MM.1S (cell line): ENCODE measurements around the gene ATRN.

Experiments used
- EZH2 ChIP-seq: fragments of 300-600 bp; sonication (generic); optimal IDR thresholded peaks from 2 replicates; pipeline ENCODE3; 2017; ENCODE audit warnings: low read depth, mild to moderate bottlenecking, antibody characterized with exemption, low read length, mixed read lengths
- TF ChIP-seq, protein P1 (sequence below): fragments of 300-600 bp; sonication (generic); IDR thresholded peaks from 2 replicates; pipeline ENCODE4 v1.5.1; 2016; ENCODE audit warnings: antibody characterized with exemption, low read length, mixed read lengths

DNA sequence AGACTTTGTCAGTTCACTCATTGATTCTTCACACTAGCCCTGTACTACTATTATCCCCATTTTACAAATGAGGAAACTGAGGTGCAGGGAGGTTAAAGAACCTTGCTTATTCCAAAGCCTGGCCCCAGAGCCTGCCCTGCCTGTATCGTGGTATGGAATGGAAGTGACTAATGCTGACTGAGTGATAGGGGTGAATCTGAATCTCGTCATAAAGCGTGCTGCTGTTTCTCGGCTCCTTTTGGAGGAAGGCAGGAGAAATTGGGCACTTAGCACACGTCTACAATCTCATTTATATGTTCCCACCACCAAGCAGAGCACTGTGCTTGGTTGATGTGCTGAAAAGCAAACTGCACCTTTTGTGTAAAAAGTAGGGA, 175.2 kb downstream of the ATRN start:
- TF ChIP-seq EZH2 = no peak
- TF ChIP-seq, protein P1, sequence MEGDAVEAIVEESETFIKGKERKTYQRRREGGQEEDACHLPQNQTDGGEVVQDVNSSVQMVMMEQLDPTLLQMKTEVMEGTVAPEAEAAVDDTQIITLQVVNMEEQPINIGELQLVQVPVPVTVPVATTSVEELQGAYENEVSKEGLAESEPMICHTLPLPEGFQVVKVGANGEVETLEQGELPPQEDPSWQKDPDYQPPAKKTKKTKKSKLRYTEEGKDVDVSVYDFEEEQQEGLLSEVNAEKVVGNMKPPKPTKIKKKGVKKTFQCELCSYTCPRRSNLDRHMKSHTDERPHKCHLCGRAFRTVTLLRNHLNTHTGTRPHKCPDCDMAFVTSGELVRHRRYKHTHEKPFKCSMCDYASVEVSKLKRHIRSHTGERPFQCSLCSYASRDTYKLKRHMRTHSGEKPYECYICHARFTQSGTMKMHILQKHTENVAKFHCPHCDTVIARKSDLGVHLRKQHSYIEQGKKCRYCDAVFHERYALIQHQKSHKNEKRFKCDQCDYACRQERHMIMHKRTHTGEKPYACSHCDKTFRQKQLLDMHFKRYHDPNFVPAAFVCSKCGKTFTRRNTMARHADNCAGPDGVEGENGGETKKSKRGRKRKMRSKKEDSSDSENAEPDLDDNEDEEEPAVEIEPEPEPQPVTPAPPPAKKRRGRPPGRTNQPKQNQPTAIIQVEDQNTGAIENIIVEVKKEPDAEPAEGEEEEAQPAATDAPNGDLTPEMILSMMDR = no peak
